Subcutaneous adipose tissue (tissue), 4 donors: ENCODE measurements around the gene EMX1. TPM values are rescaled to one million over a fixed set of nuclear protein-coding genes. Genes with fewer than 3 reads are reported as not detected.

Experiments used
- CTCF ChIP-seq: fragments of 450-650 bp; IDR thresholded peaks from one replicate; pipeline ENCODE4 v1.5.1; 2016; ENCODE audit warnings: low read depth, mild to moderate bottlenecking, control low read depth, antibody characterized with exemption, moderate library complexity
- total RNA-seq, 4 donors: library from RNA; depleted of rRNA; stranded (reverse); fragments of >200 nt; gene quantifications; one replicate each; pipeline ENCODE4 v1.1.0, GENCODE V29; 2016

Gene EMX1
- total RNA-seq, 4 donors from 2014 or later: not detected

GRCh38 chr2:72981536-72981935, 64.2 kb downstream of the EMX1 start:
- no peak for TF ChIP-seq CTCF

- TF ChIP-seq CTCF: no peak
Observed at GRCh38 chr2:72982219-72982618, 64.9 kb downstream of the EMX1 start.

GRCh38 chr2:72982781-72983499, 65.6 kb downstream of the EMX1 start:
- no peak for TF ChIP-seq CTCF

- TF ChIP-seq CTCF: no peak
Observed at GRCh38 chr2:72983500-72984161, 66.3 kb downstream of the EMX1 start.

- TF ChIP-seq CTCF: no peak
Observed at GRCh38 chr2:72984172-72984671, 66.9 kb downstream of the EMX1 start.

Other genes with a start within 250 kb of the EMX1 start
- 10 to 100 TPM; 33.9 to 40.5 (median 38.9) TPM for gene EXOC6B, start 91.5 kb upstream of the EMX1 start, total RNA-seq
- 10 to 100 TPM; 32.6 to 46.1 (median 38.0) TPM for gene SPR, start 30.1 kb upstream of the EMX1 start, total RNA-seq
- gene SFXN5, start 154.2 kb downstream of the EMX1 start, total RNA-seq: 1 to 10 TPM; 5.1 to 8.9 (median 7.6) TPM
- 10 to 100 TPM; 12.2 to 21.1 (median 15.5) TPM for gene RAB11FIP5, start 195.4 kb downstream of the EMX1 start, total RNA-seq